Stimulated activated naive B cell treated with anti-CD40 and anti-IgM and Interleukin-4, amounts not matched to agents 10 μg/mL and 1 μg/mL and 100 μg/mL, for 72 hours (primary cell): ENCODE results near the gene RAB6A.
"Not testable (repeated sequence)": the region's sequence is repeated elsewhere in the genome, so short reads cannot be mapped to it uniquely, and the experiment has no call there.

Experiments used
- ATAC-seq, 2 donors: fragments of 150-1000 bp; cut with Tn5 transposase; replicated peaks; 2 replicates each; pipeline ENCODE4 v1.10.0; 2021; ENCODE audit warnings: moderate library complexity in 1 of 2
- DNase-seq: peaks from one replicate; pipeline ENCODE4 v3.0.0; 2021
- H3K27ac Mint-ChIP-seq: one replicate; pipeline ENCODE4 v1.8.0; 2022; ENCODE audit warnings: mild to moderate bottlenecking, mixed read lengths
- H3K27me3 Mint-ChIP-seq, 2 donors: one replicate each; pipeline ENCODE4 v1.8.0; 2022; ENCODE audit warnings: mixed read lengths in 2 of 2
- H3K36me3 Mint-ChIP-seq, 2 donors: one replicate each; pipeline ENCODE4 v1.8.0; 2022; ENCODE audit warnings: mixed read lengths in 2 of 2, mild to moderate bottlenecking in 1 of 2
- H3K4me1 Mint-ChIP-seq, 2 donors: one replicate each; pipeline ENCODE4 v1.8.0; 2022; ENCODE audit warnings: mixed read lengths in 2 of 2, mild to moderate bottlenecking in 1 of 2
- H3K4me3 Mint-ChIP-seq, 2 donors: one replicate each; pipeline ENCODE4 v1.8.0; 2022; ENCODE audit warnings: mild to moderate bottlenecking in 2 of 2, mixed read lengths in 2 of 2, moderate library complexity in 1 of 2
- H3K9me3 Mint-ChIP-seq, 2 donors: one replicate each; pipeline ENCODE4 v1.8.0; 2022; ENCODE audit warnings: mixed read lengths in 2 of 2, mild to moderate bottlenecking in 1 of 2

The RAB6A gene

GRCh38 chr11:73728000-73728399 is 32.9 kb downstream of the RAB6A start:
- Mint-ChIP-seq H3K4me1 (peaks cover 2 to 13% of the 10 kb centered on the region in 2 donors), H3K27me3 (no peaks in the 10 kb centered on the region), H3K36me3 (peaks cover 25 to 35% of the 10 kb centered on the region in 2 donors), H3K4me3 (no peak overlapping the region), H3K27ac (no peak overlapping the region), H3K9me3 (no peaks in the 10 kb centered on the region)
- DNase-seq (no peak), ATAC-seq (no peak)

GRCh38 chr11:73726825-73727224 is 34.0 kb downstream of the RAB6A start:
- DNase-seq = no peak
- ATAC-seq = no peak
- no peak overlapping the region for H3K27ac Mint-ChIP-seq
- peaks cover 25 to 33% of the 10 kb centered on the region in 2 donors for H3K36me3 Mint-ChIP-seq
- no peaks in the 10 kb centered on the region for H3K27me3 Mint-ChIP-seq
- H3K4me3 Mint-ChIP-seq = no peak overlapping the region
- H3K4me1 Mint-ChIP-seq = peaks cover 2 to 13% of the 10 kb centered on the region in 2 donors
- peaks cover 0 to 1% of the 10 kb centered on the region in 2 donors for H3K9me3 Mint-ChIP-seq

- H3K36me3 Mint-ChIP-seq = peaks cover 25 to 26% of the 10 kb centered on the region in 2 donors
- no peaks in the 10 kb centered on the region for H3K27me3 Mint-ChIP-seq
- DNase-seq (no peak), ATAC-seq (no peak)
- H3K4me3 Mint-ChIP-seq = no peak overlapping the region
- H3K4me1 Mint-ChIP-seq = peaks cover 3 to 6% of the 10 kb centered on the region in 2 donors
- H3K9me3 Mint-ChIP-seq = peaks cover 0 to 2% of the 10 kb centered on the region in 2 donors
- H3K27ac Mint-ChIP-seq = peak overlapping the region; percentile 25
Measured at GRCh38 chr11:73717136-73717535, 43.7 kb downstream of the RAB6A start.

GRCh38 chr11:73716153-73717056 is 44.5 kb downstream of the RAB6A start:
- peaks cover 3 to 6% of the 10 kb centered on the region in 2 donors for H3K4me1 Mint-ChIP-seq

DNA sequence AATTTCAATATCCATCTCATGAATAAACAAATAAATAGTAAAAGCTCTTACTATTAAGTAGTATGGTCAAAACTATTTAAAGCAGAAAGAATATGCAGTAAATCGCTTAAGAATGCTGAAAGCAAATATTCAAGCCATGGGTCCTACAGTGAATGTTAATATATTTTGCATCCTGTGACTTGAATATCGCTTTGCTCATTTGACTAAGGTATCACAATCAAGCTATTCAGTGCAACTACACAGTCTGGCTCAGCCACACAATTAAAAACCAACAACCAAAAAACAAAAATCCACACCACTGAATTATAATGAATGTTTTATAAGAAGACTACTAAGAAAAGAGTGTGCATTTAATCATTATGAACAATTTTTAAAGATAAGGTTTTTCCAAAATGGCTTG is 45.3 kb downstream of the RAB6A start:
- H3K27ac Mint-ChIP-seq = no peak overlapping the region
- peaks cover 16 to 18% of the 10 kb centered on the region in 2 donors for H3K36me3 Mint-ChIP-seq
- H3K9me3 Mint-ChIP-seq = no peaks in the 10 kb centered on the region
- no peak for DNase-seq
- H3K27me3 Mint-ChIP-seq = no peaks in the 10 kb centered on the region
- H3K4me3 Mint-ChIP-seq = no peak overlapping the region
- no peak for ATAC-seq
- peaks cover 3 to 6% of the 10 kb centered on the region in 2 donors for H3K4me1 Mint-ChIP-seq

More at GRCh38 chr11:73716153-73717056, 44.5 kb downstream of the RAB6A start:
- Mint-ChIP-seq H3K27ac (peak overlapping the region; percentile 20), H3K9me3 (no peaks in the 10 kb centered on the region), H3K27me3 (no peaks in the 10 kb centered on the region), H3K4me3 (no peak overlapping the region), H3K36me3 (peaks cover 20 to 21% of the 10 kb centered on the region in 2 donors)
- peak; percentile 80 to 85 for ATAC-seq
- DNase-seq = no peak

DNA sequence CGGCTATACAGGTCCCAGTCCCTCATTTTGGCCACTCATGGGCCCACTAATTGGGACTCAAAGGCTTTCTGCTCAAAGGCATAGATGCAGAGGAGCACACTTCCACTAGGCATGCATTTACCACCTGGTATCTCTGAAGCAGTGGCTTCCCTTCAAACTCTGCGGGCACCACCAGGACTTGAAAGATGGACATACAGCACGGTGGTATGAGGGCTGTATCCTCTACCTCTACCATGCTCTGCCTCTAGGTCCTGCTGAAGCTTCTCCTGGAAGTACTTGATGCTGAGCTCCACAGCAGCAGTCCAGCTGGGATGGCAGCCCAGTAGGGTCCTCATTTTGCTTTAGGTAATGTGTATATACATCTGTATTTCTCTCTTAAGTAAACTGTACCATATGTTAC is 49.9 kb downstream of the RAB6A start:
- H3K36me3 Mint-ChIP-seq = peaks cover 14 to 20% of the 10 kb centered on the region in 2 donors
- no peaks in the 10 kb centered on the region for H3K9me3 Mint-ChIP-seq
- H3K4me3 Mint-ChIP-seq = no peak overlapping the region
- no peak overlapping the region for H3K27ac Mint-ChIP-seq
- H3K27me3 Mint-ChIP-seq = no peaks in the 10 kb centered on the region
- H3K4me1 Mint-ChIP-seq = peaks cover 0 to under 1% of the 10 kb centered on the region in 2 donors
- DNase-seq = no peak
- ATAC-seq = no peak

GRCh38 chr11:73705053-73705452 is 55.8 kb downstream of the RAB6A start:
- H3K4me3 Mint-ChIP-seq = no peak overlapping the region

GRCh38 chr11:73693899-73694525 is 66.9 kb downstream of the RAB6A start:
- no peak for DNase-seq
- Mint-ChIP-seq H3K36me3 (peaks cover 12 to 17% of the 10 kb centered on the region in 2 donors), H3K9me3 (no peaks in the 10 kb centered on the region), H3K4me1 (no peaks in the 10 kb centered on the region), H3K27ac (no peak overlapping the region), H3K4me3 (no peak overlapping the region), H3K27me3 (no peaks in the 10 kb centered on the region)
- ATAC-seq = no peak

More at GRCh38 chr11:73705053-73705452, 55.8 kb downstream of the RAB6A start:
- DNase-seq (no peak), ATAC-seq (no peak)
- Mint-ChIP-seq H3K27me3 (no peaks in the 10 kb centered on the region), H3K36me3 (peaks cover 25 to 33% of the 10 kb centered on the region in 2 donors), H3K4me1 (no peaks in the 10 kb centered on the region), H3K27ac (no peak overlapping the region), H3K9me3 (no peaks in the 10 kb centered on the region)

GRCh38 chr11:73680687-73681086 is 80.2 kb downstream of the RAB6A start:
- no peaks in the 10 kb centered on the region for H3K4me1 Mint-ChIP-seq
- H3K27me3 Mint-ChIP-seq = no peaks in the 10 kb centered on the region
- DNase-seq (no peak), ATAC-seq (no peak)
- no peak overlapping the region for H3K4me3 Mint-ChIP-seq
- H3K9me3 Mint-ChIP-seq = no peaks in the 10 kb centered on the region
- H3K36me3 Mint-ChIP-seq = peaks cover 20 to 28% of the 10 kb centered on the region in 2 donors
- H3K27ac Mint-ChIP-seq = no peak overlapping the region

- not testable (repeated sequence) for ATAC-seq, DNase-seq, H3K4me1 Mint-ChIP-seq, H3K4me3 Mint-ChIP-seq, H3K9me3 Mint-ChIP-seq, H3K27me3 Mint-ChIP-seq, H3K27ac Mint-ChIP-seq
- H3K36me3 Mint-ChIP-seq = peaks cover 19 to 33% of the 10 kb centered on the region in 2 donors
Measured at GRCh38 chr11:73676552-73676951, 84.3 kb downstream of the RAB6A start.

DNA sequence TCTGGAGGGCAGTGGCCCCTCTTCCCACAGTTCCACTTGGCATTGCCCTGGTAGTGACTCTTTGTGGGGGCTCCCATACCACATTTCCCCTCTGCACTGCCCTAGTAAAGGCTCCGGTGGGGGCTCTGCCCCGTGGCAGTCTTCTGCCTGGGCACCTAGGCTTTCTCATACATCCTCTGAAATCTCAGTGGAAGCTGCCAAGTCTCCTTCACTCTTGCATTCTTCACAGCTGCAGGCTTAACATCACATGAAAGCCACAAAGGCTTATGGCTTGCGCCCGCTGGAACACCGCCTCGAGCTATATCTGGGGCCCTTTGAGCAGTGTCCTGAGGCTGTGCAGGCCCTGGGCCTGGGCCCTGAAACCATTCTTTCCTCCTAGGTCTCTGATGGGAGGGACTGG is 89.2 kb downstream of the RAB6A start:
- DNase-seq = no peak
- Mint-ChIP-seq H3K4me3 (no peak overlapping the region), H3K36me3 (peaks cover 16 to 19% of the 10 kb centered on the region in 2 donors), H3K27me3 (no peaks in the 10 kb centered on the region), H3K9me3 (no peaks in the 10 kb centered on the region), H3K4me1 (no peaks in the 10 kb centered on the region), H3K27ac (no peak overlapping the region)
- no peak for ATAC-seq

- no peak for DNase-seq
- ATAC-seq = no peak
- H3K9me3 Mint-ChIP-seq = no peaks in the 10 kb centered on the region
- no peak overlapping the region for H3K4me3 Mint-ChIP-seq
- peaks cover 13 to 16% of the 10 kb centered on the region in 2 donors for H3K36me3 Mint-ChIP-seq
- no peaks in the 10 kb centered on the region for H3K4me1 Mint-ChIP-seq
- H3K27ac Mint-ChIP-seq = no peak overlapping the region
- no peaks in the 10 kb centered on the region for H3K27me3 Mint-ChIP-seq
Measured at GRCh38 chr11:73670808-73671207, 90.1 kb downstream of the RAB6A start.

DNA sequence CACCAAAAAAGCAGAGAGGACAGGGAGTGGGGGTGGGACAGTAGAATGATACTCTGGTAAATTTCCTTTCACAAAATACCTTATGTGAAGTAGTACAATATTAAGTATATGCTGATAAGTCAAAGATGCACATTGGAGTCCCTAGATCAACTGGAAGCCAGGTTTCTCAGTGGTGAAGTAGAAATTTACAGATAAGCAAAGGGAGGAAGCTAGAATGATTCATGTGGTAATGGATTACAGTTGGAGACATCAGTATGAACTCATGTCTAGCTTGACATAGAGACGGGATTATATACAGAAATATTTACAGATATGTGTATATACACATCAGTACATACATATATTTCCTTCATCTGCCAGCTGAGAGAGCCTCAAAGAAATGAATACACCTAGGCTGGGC is 93.0 kb downstream of the RAB6A start:
- Mint-ChIP-seq H3K9me3 (no peaks in the 10 kb centered on the region), H3K4me3 (no peak overlapping the region), H3K27me3 (no peaks in the 10 kb centered on the region), H3K4me1 (peaks cover 0 to 2% of the 10 kb centered on the region in 2 donors), H3K36me3 (peaks cover 5 to 7% of the 10 kb centered on the region in 2 donors), H3K27ac (no peak overlapping the region)
- ATAC-seq (no peak), DNase-seq (no peak)

- no peaks in the 10 kb centered on the region for H3K9me3 Mint-ChIP-seq
- DNase-seq (no peak), ATAC-seq (no peak)
- H3K4me3 Mint-ChIP-seq = no peak overlapping the region
- no peak overlapping the region for H3K27ac Mint-ChIP-seq
- H3K36me3 Mint-ChIP-seq = peaks cover 3 to 4% of the 10 kb centered on the region in 2 donors
- peaks cover 9 to 16% of the 10 kb centered on the region in 2 donors for H3K27me3 Mint-ChIP-seq
- H3K4me1 Mint-ChIP-seq = peaks cover 6 to 9% of the 10 kb centered on the region in 2 donors
Measured at GRCh38 chr11:73664877-73665276, 96.0 kb downstream of the RAB6A start.
